Right lobe of liver (tissue), 4 donors: ENCODE data around the gene TRIM52.

Source experiments
- CTCF ChIP-seq, 4 donors: fragments of 200-600 bp in 3 of 4; fragments of 450-650 bp in 1 of 4; IDR thresholded peaks; one replicate each; pipeline versions ENCODE4 v1.5.1 to v1.8.0; 2016 to 2022; ENCODE audit warnings: antibody characterized with exemption in 4 of 4, mild to moderate bottlenecking in 2 of 4
- POLR2A ChIP-seq: fragments of 450-650 bp; IDR thresholded peaks from one replicate; pipeline ENCODE4 v1.6.1; 2017; ENCODE audit warnings: antibody characterized with exemption, mild to moderate bottlenecking
- donor health status: DM: no; HTN: no; CAD: no.
- donor health status: DM: no; HTN: no; CAD: no.
- donor health status: DM: no; HTN: yes; CAD: no.

DNA sequence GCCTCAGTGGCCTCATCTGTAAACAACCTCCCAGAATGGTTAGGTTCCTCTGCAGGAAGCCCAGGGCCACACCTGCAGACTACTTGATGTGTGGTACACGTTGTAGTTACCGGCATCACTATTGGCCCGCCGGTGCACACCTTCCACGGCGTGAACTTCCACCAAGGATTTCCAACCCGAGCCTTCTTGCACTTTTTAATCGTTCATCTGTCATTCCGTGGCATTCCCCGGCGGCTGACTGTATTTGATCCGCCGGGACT lies 43.2 kb downstream of the TRIM52 start:
- no peak for TF ChIP-seq CTCF (IDR thresholded peaks at IDR 0.05)
- TF ChIP-seq POLR2A: no peak
